HG02943 (cell line): ENCODE results near the gene ARPC5.
A peak's percentile ranks its signal among the peaks of the same experiment; 100 is the strongest.
"Not testable (repeated sequence)": the region's sequence is repeated elsewhere in the genome, so short reads cannot be mapped to it uniquely, and the experiment has no call there.

Experiments used
- ATAC-seq: cut with Tn5 transposase; IDR thresholded peaks from one replicate; pipeline ENCODE4 v1.9.1; 2021; ENCODE audit warnings: mild to moderate bottlenecking, low read depth, moderate library complexity; ENCODE audit not compliant: unreplicated experiment

The ARPC5 gene

DNA sequence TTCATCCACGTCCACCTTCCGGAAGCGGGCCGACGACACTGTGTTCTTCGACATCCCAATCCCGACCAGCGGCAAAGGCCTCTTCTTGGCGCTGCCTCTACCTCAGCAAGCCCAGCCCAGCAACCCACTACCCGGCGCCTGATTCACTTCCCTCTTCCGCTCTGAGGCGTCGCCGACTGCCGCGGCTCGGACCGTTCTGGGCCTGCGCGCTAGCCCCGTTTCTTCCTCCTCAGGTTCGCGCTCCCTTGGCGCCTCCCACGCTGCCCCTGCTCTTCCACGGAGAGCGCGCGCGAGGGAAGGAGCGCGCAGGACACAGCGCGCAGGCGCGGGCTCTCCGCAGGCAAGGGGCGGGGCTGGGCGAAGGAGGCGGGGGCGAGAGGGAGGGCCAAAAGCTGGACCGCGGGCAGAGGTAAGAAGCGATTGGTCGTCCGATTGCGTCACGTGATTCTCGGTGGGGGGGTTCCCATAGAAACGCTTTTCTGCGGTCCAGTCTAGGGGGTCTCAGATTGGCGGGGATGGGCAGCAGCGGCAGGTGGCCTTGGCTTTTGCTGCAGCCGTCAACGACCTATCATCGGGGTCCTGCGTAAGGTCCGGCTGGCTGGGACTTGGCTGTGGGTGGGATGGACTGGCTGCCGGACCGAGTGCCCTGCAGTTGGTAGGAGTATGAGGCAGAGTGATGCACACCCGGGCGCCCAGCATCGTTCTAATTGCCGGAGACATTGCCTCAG lies at the start of gene ARPC5:
Gene ARPC5 (minus strand): TSS at position 178 of the 728 bp plus-strand sequence. CDS start 124 bp downstream, at position 54.
- peak; percentile 90 for ATAC-seq

DNA sequence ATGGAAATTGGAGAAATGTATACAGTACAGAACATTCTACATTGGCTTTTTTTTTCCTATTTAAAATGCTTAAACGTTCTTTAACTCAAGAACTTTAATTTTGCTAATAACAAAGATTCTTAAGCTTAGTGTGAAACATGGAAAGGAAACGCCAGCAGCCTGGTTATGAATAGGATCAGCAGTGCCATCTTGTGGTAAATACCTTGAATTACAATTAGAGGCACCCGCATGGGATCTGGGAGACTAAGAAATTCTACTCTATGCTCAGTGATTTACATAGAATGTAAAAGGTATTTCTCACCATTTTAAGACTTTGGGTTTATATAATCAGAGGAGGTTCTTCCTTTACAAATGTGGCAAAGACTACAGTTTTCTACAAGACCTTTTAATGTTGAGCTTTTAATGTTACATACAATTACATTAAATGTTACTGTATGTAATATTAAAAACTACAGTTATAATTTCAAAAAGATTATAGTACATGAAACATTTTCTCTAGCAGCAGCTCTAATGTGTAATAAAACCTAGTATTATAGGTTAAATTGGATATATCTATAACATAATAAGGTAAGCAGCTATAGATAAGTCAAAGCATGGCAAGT lies 49.6 kb upstream of the ARPC5 start:
- no peak for ATAC-seq

DNA sequence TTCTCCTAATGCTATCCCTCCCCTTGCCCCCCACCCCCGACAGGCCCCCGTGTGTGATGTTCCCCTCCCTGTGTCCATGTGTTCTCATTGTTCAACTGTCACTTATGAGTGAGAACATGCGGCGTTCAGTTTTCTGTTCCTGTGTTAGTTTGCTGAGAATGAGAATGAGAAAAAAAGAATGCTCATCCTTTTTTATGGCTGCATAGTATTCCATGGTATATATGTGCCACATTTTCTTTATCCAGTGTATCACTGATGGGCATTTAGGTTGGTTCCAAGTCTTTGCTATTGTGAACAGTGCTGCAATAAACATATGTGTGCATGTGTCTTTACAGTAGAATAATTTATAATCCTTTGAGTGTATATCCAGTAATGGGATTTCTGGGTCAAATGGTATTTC lies 43.8 kb upstream of the ARPC5 start:
- not testable (repeated sequence) for ATAC-seq

DNA sequence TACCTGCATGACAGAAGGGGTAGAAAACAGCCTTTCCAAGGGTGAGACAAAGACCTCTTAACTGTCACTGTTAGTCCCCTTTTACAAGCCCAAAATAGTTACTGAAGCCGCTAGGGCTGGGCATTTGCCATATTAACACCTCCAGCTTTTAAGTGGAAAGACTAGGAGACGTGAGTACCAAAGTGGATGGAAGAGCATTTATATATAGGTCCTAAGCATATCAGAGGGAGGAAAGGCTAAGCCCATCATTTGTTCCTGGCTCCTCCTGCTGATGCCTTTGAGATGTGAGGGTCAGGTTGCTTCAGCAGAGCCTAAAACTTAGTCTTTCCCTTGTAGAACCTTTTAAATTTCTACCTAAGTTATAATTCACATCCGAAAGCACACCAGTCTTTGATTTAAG lies 43.2 kb upstream of the ARPC5 start:
- no peak for ATAC-seq

DNA sequence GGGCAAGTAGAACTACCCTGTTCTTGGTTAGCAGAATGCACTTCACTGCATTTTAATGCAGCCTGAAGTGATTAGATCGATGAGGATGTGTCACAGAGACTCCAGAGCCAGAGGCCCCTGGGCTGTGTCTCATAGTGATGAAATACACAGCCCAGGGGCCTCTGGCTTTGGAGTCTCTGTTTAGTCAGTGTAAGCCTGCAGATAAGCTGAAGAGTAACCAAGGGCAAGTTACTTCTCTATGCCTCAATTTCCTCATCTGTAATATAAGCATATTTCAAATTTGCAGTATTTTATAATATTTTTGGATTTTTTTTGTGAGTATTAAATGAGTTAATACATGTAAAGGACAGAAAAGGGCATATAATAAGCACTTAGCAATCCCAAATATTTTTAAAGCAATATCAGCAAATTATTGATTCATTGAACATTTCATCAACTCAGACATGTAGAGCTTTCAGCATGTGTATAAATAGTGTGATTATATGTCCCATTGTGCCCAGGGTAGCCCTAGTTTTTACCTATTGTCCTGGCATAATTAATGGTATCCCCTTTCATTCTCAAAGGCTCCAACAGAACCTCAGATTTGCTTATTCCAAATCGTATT lies 41.1 kb upstream of the ARPC5 start:
- ATAC-seq: no peak

DNA sequence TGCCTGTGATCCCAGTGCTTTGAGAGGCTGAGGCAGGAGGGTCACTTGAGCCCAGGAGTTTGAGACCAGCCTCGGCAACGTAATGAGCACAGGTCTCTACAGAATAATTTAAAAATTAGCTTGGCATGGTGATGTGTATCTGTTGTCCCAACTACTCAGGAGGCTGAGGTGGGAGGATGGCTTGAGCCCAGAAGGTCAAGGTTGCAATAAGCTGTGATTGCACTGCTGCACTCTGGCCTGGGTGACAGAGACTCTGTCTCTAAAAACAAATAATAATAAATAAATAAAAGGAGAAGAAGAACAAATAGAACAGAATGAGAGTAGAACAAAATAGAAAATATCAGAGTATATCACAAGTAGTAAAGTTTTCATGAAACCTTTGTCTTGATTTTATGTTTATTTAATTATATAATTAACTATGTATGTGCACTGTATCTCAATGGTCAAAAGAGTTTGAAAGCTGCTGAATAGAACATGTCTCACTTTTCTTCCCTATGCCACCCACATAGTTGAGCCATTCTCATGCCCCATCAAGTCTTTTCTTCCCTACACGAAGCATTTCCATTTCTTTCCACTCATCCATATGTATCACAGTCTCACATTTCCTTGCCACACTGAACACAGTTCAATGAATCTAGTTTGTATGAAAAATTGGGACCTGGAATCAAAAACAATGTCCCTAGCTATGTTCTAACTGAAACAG lies 40.5 kb upstream of the ARPC5 start:
- no peak for ATAC-seq

DNA sequence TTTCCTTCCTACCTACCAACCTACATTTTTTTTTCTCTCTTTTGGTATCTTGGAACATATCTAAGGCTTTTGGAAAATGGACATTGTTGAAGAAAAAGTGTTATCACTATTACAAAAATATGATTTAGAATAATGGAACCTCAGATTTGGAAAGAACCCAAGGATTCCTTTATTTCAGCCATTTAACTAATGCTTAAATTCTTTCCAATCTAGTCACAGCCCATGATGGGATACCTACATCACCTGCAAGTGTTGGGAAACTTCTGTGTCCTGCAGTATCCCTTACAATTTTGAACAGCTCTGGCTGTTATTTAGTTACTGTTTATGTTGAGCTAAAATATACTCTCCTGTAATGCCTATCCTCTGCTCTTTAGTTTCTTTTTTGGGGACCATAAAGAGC lies 39.8 kb upstream of the ARPC5 start:
- ATAC-seq: no peak

DNA sequence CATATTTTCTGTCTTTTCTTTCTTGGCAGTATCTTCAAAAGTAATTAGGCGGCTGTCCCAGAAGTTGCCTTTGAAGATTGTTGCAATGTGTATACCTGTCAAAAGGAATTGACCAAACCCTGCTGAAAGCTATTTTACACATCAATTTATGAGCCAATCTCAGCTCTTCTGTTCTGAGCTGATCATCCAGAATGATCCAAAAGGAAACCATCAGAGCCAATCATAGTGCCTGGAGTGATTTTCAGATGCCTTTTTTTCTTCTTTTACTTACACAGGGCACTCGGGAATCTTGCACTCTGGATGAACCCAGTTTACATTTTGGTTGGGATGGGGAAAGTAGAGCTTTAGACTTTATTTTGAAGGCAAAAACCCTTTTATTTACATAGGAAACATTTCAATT lies 39.3 kb upstream of the ARPC5 start:
- no peak for ATAC-seq

DNA sequence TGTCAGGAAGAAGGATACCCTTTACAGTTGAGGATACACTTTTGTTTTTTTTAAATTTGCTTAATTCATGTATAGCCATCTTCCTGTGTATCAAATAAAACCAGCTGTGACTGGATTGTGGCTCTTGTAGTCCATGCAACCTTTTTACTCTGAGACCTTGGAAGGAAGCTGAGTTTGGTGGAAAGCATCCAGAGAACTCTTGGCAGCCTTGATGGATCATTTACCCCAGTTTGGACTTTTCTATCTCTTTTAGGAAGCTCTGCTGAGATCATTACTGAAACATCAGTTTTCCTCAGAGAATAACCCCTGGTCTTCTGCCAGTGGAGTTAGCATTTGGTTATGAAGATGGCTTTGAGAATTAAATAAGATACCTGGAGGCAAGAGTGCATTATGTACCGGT lies 38.8 kb upstream of the ARPC5 start:
- no peak for ATAC-seq

DNA sequence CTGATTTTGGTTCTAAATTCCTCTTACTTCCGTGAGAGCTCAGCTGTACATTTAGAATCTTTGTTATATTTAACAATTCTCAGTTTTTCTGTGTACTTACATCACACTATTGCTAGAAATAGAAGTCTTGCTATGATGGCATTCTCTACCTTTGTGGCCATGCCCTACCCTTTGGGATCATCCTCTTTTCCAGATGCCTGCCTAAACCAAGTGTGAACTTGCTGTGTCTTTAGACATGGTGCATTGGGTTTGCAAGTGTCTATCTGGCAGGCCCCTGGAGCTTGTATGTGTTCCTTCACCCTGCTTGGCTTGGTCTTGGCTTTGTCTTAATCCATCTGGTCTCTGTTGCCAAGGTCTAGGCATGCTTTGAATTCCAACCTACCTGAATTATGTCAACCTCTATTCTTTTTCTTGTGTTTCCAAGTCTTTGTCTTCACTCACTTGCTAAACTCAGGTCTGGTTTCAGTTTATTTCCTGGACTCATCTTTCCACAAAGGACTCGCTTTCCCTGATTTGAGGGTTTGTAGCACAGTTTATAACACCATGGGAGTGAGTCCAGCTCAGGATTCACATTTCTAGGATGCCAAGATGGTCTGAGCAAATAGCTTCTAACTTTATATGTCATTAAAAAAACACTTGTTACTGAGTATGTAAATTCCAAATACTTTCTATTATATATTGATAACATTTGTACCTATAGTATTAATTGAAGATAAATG lies 38.2 kb upstream of the ARPC5 start:
- ATAC-seq: no peak

DNA sequence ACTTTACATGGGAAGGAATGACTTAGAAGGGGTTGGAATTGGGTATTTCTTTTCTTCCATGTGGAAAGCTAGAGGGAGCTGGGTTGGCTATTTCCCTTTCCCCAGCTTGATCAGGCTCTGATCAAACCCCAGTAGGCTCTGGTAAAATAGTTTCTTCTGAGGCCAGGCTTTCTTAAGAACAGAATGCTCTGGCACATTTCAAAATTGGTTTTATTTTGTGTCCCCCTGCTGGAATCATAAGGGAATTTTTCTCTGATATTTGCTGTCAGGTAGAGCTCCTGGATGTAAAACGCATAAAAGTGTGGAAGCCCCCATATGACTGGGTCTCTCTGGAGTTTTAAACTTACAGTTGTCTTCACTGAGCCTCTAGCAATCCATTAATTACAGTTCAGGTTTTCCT lies 34.6 kb upstream of the ARPC5 start:
- ATAC-seq: no peak

DNA sequence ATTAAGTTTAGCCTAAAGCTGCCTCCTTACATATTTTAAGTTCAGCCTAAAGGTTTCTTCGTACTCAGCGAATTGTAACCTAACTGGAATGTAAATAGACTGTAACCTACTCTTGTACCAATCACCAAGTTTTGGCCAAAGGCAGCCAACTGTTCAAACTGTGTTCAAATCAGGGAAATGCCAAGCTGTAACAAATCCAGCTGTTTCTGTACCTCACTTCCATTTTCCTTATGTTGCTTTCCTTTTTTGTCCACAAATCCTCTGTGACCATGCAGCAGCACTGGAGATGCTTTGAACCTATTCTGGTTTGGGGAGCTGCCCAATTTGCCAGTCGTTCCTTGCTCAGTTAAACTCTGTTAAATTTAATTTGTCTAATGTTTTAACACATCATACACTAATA lies 20.8 kb upstream of the ARPC5 start:
- no peak for ATAC-seq

DNA sequence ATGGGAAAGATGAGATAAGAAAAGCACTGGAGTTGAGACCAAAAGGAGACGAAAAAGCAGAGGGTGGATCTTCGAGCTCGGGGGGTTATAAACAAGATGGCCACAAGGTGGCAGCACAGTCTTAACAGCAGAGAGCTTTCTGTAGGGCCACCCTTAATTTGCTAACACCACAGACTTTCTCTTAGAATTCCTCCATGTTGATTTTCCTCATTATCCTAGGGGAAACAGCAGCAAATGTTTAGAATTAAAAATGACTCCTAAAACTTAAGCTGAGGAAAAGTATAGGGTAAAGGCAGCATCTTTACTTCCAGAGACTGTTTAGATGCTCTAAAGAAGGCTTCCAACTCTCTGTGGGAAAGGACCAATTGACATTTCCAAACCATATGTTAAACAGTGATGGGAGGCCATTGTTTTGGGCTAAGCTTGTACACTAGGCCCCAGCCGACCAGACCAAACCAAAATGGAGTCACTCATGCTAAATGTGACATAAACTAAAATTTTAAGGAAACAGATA lies 20.0 kb upstream of the ARPC5 start:
- peak; percentile 69 for ATAC-seq

DNA sequence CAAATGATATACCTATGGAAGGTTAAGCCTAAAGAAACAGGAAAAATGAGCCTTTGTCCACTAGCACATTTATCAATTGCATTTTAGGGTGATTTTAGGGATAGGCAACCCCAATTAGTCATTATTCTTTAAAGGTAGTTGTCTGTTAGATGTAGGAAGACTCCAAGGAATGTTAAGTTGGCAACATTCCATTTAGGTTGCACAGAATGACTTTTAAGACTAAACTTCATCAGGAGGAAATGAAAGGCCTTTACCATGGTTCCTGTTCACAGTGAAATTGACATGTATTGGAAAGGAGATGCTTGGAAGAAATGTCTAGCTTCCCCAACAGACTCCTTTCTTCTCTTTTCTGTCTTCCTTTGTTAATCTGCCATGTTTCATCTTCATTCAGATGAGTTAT lies 19.1 kb upstream of the ARPC5 start:
- no peak for ATAC-seq

DNA sequence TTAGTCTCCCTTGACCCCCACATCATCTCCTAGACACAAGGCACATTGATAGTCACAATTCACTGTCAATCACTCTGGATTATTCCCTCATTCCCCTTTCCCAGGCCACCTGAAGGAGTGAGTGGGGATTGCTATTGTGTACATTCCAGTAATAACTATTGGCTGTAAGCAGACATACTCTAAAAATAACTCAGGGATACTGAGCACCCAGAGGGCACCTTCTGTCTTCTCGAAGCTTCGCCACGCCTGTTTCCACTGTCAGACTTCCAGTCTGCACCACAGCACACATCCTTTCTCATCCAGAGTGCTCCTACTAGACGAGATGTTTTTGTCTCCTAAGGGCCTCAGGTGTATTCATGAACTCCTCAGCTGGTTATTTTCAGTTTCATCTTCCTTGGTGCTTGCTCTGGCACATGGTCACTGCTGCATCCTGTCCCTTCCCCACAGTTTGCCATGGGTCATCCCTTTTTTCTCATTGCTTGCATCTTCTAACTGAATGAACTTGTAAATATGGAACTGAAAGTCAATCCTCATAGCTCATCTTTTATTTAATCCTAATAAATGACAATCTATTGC lies 18.4 kb upstream of the ARPC5 start:
- no peak for ATAC-seq

DNA sequence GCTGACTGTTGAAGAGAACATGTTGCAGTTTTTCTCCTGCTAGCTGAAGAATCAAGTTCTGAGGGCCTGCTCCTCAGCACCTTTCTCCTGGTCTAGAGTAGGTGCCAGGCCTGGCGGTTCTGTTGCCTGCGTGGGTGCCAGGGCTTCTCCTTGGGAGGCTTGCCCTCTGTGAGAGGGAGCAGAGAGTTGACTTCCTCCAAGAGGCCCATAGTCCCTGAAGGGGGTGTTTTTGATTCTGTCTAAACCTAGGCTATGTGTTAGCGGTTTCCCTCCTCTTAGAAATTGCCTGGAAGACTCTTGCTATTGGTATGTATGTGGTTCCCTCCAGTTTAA lies 17.8 kb upstream of the ARPC5 start:
- no peak for ATAC-seq

DNA sequence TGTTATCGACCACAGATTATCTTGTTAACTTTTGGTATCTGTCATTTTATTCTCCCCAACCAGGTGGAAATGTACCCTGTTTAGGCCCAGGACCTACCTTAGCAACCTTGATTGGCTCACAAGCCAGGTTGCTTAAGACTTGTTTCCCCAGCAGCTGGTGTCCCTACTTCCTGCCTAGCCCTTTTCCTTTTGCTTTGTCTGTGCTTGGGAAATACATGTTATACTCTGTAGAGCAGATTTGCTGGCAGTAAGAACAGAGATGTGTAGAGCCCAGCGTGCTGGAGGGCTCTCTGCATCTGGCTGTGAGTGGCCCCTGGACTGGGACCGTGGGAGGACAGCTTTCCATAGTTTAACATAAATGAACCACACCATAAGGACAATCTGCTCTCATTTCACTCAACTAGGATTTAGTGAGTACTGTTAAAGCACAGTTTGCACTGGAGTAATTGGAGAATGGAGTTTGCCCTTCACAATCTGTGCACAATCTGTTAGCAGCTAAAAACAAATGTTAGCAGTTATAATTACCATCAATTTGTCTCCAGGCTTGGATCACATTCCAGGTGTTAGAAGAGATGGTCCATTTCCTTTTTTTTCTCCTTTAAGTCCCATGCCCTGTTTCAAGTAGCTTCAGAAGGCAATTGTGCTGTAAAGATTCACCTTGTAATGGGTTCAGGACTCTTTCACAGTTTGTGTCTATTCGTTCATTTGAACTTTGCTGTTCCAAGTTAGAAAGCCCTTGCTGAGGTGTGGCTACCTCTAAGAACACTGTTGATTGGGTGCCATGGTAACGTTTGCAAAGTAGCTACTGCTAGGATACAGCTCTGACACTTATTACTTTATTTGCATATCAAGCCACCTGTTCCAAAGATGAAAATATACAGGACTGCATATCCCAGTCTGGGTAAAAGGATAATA lies 17.2 kb upstream of the ARPC5 start, which contains the start of gene APOBEC4:
Gene APOBEC4 (minus strand): TSS at position 770 of the 915 bp plus-strand sequence. CDS start 4,535 bp downstream, outside the sequence.
- ATAC-seq: no peak

DNA sequence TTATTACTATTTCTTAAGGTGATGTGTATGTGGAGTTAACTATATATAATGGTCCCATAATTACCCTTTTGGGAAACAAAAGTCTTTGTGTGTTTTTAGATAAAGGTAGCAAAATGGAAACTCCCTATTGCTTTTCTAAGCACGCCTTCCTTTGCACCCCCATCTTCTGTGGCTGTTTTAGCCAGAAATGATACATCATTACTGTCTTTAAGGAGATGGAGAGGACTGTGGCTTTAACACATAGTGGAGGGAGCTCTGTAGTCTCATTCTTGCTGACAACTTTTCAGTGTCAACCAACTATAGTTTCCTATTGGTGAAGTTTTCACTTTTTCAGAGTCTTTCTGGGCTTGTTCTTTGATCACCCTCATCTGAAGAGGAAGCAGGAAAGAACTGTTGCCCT lies 16.5 kb upstream of the ARPC5 start:
- ATAC-seq: no peak

DNA sequence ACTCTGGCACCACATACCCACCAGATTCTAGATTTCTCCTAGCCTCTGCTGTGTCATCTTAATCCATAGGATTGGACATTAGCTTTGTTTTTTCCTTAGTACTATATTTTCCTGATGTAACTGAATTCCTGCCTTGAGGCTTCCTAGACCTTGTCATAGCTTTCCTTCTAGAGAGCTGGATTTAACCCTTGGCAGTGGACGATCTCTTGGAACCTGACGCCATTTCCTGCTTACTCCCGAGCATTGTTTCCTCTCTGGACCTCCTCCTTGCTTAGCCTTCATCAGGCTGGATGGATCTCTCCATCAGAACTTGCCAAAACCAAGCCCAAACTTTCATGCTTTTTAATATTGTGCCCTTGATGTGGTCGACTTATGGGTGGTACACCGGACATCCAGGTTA lies 16.0 kb upstream of the ARPC5 start:
- ATAC-seq: no peak
